Measurements from ENCODE around the gene TSPAN4. TPM values are rescaled to one million over a fixed set of nuclear protein-coding genes. Genes with fewer than 3 reads are reported as not detected.

The TSPAN4 gene
- total RNA-seq, 1 experiment from 2014 or later: 50.3 TPM

DNA sequence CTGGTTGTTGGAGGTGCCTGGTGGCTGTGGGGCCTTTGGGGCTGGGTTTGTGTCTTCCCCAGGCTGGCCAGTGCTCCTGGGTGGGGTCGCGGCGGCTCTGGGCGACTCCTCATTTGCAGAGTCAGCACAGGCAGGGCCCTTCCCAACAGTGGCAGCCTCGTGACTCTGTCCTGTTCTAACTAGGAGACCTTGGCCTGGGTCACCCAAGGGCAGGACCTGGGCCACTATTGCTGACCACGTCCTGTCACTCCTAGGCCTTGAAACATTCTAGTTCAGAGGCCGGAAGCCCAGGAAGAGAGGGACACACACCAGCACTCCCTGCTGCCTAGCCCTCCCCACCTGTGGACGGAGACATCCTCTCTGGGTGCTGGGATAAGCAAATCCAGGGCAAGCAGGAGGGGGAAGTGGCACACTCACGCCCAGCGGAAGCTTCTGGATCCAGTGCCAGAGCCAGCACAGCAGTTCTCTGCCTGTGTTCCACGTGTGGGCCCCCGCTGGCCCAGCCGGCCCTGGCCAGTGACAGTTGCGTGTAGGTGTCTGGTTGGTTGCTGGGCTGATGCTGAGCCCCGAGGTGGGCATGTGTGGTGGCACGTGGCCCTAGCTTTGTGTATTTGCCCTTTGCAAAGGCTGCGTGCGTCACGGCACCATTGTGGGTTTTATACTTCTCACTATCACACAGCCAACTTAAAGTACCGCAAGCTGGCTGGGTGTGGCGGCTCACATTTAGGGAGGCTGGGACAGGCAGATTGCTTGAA lies 72.3 kb downstream of the TSPAN4 start:
- H4K20me1 ChIP-seq (ENCODE audit: insufficient read depth): no peaks in the 10 kb centered on the region
- CTCF ChIA-PET: interaction anchor here (1.1 kb wide), 1 partner anchor 10 kb away, joined by 4 read pairs; no protein-coding TSS in a partner anchor
- H3K27ac ChIP-seq (ENCODE audit: low read depth, low read length): no peak overlapping the region
- H3K4me2 ChIP-seq (ENCODE audit: low read length): no peak overlapping the region
- no TSS peak for BruUV-seq (replicated peaks)
- no peaks in the 10 kb centered on the region for H3K9me2 ChIP-seq (ENCODE audit: insufficient read depth)
- H3K27me3 ChIP-seq (ENCODE audit: insufficient read depth, low read length): no peaks in the 10 kb centered on the region
- H2AFZ ChIP-seq (ENCODE audit: low read depth, low read length, poor library complexity, severe bottlenecking): no peak overlapping the region
- no peak for TF ChIP-seq POLR2AphosphoS5 (IDR thresholded peaks at IDR 0.05; ENCODE audit: low read depth, low read length)
- TF ChIP-seq JUND (IDR thresholded peaks at IDR 0.05): no peak
- no peak for TF ChIP-seq RAD21 (IDR thresholded peaks at IDR 0.05; ENCODE audit: low read depth)
- TF ChIP-seq EZH2phosphoT487 (IDR thresholded peaks at IDR 0.05; ENCODE audit: borderline replicate concordance): no peak
- no peak for TF ChIP-seq ZNF274 (IDR thresholded peaks at IDR 0.05; ENCODE audit: low read depth, low read length)
- TF ChIP-seq EGR1 (IDR thresholded peaks at IDR 0.05; ENCODE audit: low read depth): no peak
- no peak for TF ChIP-seq SP1 (IDR thresholded peaks at IDR 0.05; ENCODE audit: low read depth)
- no peak for TF ChIP-seq ZBTB33 (IDR thresholded peaks at IDR 0.05; ENCODE audit: extremely low read depth, insufficient replicate concordance, low read length)
- no peak for TF ChIP-seq TCF7L2 (IDR thresholded peaks at IDR 0.05; ENCODE audit: borderline replicate concordance, extremely low read depth, insufficient read depth, insufficient read length)
- TF ChIP-seq SIN3A (IDR thresholded peaks at IDR 0.05; ENCODE audit: low read depth): no peak
- TF ChIP-seq SRF (IDR thresholded peaks at IDR 0.05; ENCODE audit: low read depth): no peak
- TF ChIP-seq, protein P1, sequence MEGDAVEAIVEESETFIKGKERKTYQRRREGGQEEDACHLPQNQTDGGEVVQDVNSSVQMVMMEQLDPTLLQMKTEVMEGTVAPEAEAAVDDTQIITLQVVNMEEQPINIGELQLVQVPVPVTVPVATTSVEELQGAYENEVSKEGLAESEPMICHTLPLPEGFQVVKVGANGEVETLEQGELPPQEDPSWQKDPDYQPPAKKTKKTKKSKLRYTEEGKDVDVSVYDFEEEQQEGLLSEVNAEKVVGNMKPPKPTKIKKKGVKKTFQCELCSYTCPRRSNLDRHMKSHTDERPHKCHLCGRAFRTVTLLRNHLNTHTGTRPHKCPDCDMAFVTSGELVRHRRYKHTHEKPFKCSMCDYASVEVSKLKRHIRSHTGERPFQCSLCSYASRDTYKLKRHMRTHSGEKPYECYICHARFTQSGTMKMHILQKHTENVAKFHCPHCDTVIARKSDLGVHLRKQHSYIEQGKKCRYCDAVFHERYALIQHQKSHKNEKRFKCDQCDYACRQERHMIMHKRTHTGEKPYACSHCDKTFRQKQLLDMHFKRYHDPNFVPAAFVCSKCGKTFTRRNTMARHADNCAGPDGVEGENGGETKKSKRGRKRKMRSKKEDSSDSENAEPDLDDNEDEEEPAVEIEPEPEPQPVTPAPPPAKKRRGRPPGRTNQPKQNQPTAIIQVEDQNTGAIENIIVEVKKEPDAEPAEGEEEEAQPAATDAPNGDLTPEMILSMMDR (IDR thresholded peaks at IDR 0.05 in 2 of 3, conservative IDR thresholded peaks at IDR 0.05 in 1 of 3; ENCODE audit: borderline replicate concordance in 1 of 3, insufficient read depth in 1 of 3, low read depth in 2 of 3, low read length in 2 of 3): no peak
- no peak for TF ChIP-seq CBX3 (IDR thresholded peaks at IDR 0.05; ENCODE audit: low read depth)
- TF ChIP-seq, protein P2, sequence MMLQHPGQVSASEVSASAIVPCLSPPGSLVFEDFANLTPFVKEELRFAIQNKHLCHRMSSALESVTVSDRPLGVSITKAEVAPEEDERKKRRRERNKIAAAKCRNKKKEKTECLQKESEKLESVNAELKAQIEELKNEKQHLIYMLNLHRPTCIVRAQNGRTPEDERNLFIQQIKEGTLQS (IDR thresholded peaks at IDR 0.05): no peak
- TF ChIP-seq CEBPB (IDR thresholded peaks at IDR 0.05; ENCODE audit: low read depth): no peak
- TF ChIP-seq, protein P3, sequence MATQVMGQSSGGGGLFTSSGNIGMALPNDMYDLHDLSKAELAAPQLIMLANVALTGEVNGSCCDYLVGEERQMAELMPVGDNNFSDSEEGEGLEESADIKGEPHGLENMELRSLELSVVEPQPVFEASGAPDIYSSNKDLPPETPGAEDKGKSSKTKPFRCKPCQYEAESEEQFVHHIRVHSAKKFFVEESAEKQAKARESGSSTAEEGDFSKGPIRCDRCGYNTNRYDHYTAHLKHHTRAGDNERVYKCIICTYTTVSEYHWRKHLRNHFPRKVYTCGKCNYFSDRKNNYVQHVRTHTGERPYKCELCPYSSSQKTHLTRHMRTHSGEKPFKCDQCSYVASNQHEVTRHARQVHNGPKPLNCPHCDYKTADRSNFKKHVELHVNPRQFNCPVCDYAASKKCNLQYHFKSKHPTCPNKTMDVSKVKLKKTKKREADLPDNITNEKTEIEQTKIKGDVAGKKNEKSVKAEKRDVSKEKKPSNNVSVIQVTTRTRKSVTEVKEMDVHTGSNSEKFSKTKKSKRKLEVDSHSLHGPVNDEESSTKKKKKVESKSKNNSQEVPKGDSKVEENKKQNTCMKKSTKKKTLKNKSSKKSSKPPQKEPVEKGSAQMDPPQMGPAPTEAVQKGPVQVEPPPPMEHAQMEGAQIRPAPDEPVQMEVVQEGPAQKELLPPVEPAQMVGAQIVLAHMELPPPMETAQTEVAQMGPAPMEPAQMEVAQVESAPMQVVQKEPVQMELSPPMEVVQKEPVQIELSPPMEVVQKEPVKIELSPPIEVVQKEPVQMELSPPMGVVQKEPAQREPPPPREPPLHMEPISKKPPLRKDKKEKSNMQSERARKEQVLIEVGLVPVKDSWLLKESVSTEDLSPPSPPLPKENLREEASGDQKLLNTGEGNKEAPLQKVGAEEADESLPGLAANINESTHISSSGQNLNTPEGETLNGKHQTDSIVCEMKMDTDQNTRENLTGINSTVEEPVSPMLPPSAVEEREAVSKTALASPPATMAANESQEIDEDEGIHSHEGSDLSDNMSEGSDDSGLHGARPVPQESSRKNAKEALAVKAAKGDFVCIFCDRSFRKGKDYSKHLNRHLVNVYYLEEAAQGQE (IDR thresholded peaks at IDR 0.05; ENCODE audit: low read depth): no peak
- intact Hi-C loops (cut with micrococcal nuclease): no loop called here
- DNase-seq (ENCODE audit: low read depth, low spot score) (no peak), ATAC-seq (no peak)
- H3K36me3 ChIP-seq (ENCODE audit: control insufficient read depth in 1 of 2, insufficient read depth in 2 of 2, low read length in 2 of 2): no peaks in the 10 kb centered on the region
- H3K9me3 ChIP-seq (ENCODE audit: control insufficient read depth in 1 of 2, insufficient read depth in 1 of 2, low read depth in 1 of 2, low read length in 2 of 2): no peaks in the 10 kb centered on the region
- peaks cover 6% of the 10 kb centered on the region for H3K79me2 ChIP-seq (ENCODE audit: insufficient read depth, low read length)
- H3K9ac ChIP-seq (ENCODE audit: low read length): no peak overlapping the region
- POLR2A ChIA-PET: no interaction called here
- RAD21 ChIA-PET (ENCODE audit: low non-redundant PET in 1 of 2, low total read pairs in 2 of 2, uncharacterized antibody in 2 of 2, unreplicated experiment in 2 of 2): no interaction called here
- no peak overlapping the region for H3K4me3 ChIP-seq (replicated peaks in 1 of 2; ENCODE audit: low read depth in 1 of 2, low read length in 2 of 2)
- peaks cover 6 to 12% of the 10 kb centered on the region in 2 experiments for H3K4me1 ChIP-seq (ENCODE audit: control insufficient read depth in 1 of 2, insufficient read depth in 2 of 2, low read length in 2 of 2)

Data from HCT116 (cell line).